Erythroblast (primary cell): ENCODE results near the gene TIPRL.

ENCODE experiments used
- DNase-seq, 2 experiments: peaks; one replicate each; lab custom pipeline; 2025; lab: John Stamatoyannopoulos, UW
- GATA1 ChIP-seq: IDR thresholded peaks from 2 replicates; pipeline ENCODE4 v1.6.1; 2011; ENCODE audit warnings: low read depth, mild to moderate bottlenecking, control low read depth, low read length, moderate library complexity
- POLR2A ChIP-seq: IDR thresholded peaks from 2 replicates; pipeline ENCODE4 v1.6.1; 2011; ENCODE audit warnings: mild to moderate bottlenecking, low read length

The TIPRL gene

GRCh38 chr1:168178638-168179437, at the start of gene TIPRL:
TIPRL (plus strand) TSS chr1:168178962; CDS start chr1:168179078, 116 bp downstream.
- DNase-seq: peak; percentile 92 to 94
- TF ChIP-seq GATA1 (no peak), POLR2A (peak; percentile 83)

DNA sequence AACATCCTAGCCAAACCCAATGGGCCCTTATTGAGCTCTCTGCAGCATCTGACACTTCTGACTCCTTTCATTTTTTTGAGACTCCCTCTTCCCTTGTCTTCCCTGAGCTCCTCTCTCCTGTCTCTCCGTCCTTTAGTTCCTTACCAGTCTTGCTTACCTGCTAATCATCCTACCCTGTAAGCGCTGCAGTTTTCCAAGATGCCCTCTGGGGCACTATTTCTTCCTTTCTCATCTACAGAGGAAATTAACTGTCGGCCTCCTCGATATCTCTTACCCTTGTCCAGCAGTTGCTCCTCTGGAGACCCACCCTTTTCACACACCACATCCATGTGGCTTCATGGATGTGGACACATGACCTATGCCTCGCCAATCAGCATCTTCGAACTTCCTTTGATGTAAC, 48.8 kb upstream of the TIPRL start:
- TF ChIP-seq POLR2A: no peak
- TF ChIP-seq GATA1: no peak
- no peak for DNase-seq

GRCh38 chr1:168134132-168134531, 44.6 kb upstream of the TIPRL start:
- DNase-seq: no peak
- TF ChIP-seq GATA1: no peak

DNA sequence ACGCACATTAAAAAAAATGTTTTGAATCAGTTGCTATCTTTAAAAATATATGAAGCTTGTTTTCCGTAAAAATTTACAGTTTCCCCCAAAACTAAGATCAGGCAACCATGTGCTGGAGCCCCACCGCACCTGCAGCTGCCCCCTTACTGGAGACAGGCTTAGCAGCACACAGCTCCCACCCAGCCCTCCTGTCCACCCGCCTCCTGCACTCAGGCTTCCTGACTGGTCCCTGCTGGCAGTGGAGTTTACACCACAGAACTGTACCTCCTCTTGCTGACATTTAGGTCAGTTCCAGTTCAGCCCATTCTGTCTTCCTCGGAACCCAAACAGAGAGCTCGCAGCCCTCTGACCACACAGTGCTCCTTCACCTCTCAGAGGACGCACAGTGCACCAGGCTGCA, 44.1 kb upstream of the TIPRL start:
- DNase-seq: no peak
- TF ChIP-seq POLR2A: no peak

DNA sequence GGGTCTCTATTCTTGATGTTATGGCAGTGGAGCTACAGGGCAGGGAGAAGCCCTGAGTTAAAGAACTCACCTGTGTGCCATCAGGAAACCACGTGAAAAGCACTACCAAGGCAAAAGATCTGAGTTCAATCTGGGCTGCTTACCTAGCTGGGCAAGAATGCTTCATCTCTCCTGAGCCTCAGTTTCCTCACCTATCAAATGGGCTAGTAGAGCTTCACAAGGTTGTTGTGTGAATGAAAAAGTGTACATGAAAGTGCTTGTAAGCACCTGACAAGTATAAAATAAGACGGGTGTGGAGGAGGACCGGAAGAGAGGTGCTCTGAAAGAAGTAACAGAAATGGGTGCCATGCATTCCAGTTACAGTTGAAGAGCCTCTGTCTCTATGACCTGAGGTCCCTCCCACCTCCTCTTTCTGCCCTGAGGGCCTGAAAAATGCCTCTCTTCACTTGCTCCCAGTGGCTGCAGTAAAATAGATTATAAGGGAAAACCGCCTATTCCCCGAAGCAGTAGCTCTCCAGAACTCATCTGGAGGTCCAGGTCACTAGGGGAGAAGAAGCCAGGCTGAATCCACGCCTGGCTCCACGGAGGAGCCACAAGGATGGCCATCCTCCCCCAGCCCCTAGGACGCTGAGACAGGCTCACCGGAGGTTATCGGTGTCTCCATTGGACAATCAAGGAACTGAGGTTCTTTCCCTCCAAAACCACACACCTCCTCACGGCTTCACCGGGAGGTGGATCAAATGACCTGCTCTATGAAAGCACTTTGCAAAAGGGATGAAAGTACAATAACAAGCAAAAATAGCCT, 43.4 kb upstream of the TIPRL start:
- DNase-seq: no peak
- TF ChIP-seq POLR2A: no peak
- no peak for TF ChIP-seq GATA1

DNA sequence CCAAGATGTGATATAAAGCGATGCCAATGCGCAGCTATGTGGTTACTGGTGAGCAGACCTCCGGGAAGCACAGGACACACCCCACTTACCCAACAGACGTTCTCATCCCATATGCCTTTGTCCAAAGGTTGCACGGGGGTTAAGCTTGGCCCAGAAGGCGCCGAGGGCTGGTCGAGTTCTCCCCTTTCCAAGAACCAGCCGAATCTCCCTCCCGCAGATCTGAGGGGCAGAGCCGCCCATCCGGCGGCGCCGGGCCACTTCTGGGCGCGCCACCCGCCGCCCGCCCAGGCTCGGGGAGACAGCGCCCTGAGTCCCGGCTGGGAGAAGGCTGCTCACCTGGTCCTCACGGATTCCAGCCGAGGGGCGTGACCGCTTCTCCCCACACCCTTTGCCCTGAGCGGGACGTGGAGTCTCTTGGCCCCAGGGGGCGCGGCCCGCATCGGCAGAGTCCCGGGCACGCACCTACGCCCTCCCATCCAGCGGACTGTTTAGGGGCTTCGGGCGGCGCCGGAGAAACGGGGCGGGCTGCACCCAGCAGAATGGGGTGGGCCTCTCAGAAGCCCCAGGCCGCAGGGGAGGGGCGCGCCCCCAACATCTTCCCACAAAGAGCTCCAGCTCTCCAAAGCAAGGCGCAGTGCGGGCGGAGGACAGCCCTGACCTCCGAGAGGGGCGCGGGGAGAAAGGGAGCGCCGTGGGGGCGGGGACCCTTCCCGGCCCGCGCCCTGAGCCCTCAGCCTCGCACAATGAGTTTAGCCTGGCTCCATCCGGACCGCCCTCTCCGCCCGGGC, 42.6 kb upstream of the TIPRL start:
- no peak for TF ChIP-seq POLR2A
- no peak for TF ChIP-seq GATA1
- peak; percentile 39 to 40 for DNase-seq

DNA sequence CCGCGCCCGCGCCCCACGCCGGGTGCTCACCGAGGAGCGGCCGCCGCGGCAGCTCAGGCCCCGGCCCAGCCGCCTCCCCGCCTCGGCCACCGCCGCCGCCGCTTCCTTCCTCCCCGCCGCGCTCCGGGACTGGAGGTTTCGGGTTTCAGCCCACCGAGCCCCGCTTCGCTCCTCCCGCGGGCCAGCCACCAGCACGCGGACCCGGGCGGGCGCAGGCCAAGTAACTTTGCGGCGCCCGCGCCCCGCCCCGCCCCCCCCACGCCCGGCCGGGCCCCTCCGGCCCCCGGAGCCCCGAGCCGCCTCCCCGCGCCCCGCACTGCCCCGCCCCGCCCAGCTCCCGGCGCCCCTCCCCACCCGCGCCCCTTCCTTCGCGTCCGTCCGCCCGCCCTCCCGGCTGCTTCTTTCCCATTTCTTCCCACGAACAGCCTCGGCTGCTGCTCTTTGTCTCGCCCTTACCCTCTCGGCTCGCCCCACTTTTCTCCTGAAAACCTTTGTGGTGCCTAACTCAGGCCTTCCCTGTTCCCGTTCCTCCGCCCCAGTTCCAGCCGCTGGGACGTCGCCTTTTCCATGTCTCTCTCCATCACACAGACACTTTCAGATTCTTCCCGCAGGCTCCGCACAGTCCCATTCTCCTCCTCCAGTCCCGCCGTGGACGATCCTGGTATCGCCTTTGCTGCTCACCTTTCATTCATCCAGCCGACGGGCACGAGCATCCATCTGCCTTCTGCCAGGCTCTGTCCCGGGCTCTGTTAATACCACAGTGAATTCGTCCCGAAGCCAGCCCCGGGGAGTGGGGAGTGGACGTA, 41.9 kb upstream of the TIPRL start, which contains the start of gene GPR161:
GPR161 (minus strand) TSS at position 222 of the 806 bp plus-strand sequence. CDS start 32,080 bp downstream, outside the sequence.
- peak; percentile 24 to 45 for DNase-seq

GRCh38 chr1:168137515-168137821, 41.3 kb upstream of the TIPRL start:
- no peak for TF ChIP-seq POLR2A
- no peak for DNase-seq

More for the DNA sequence above, 41.9 kb upstream of the TIPRL start, which contains the start of gene GPR161:
- TF ChIP-seq GATA1 (no peak), POLR2A (no peak)

- TF ChIP-seq GATA1 (no peak), POLR2A (no peak)
- no peak for DNase-seq
Observed at GRCh38 chr1:168138134-168138533, 40.6 kb upstream of the TIPRL start.

- no peak for DNase-seq
- TF ChIP-seq POLR2A: no peak
- TF ChIP-seq GATA1: no peak
Observed at GRCh38 chr1:168139070-168139469, 39.7 kb upstream of the TIPRL start.

- TF ChIP-seq POLR2A (no peak), GATA1 (no peak)
- DNase-seq: no peak
Observed at GRCh38 chr1:168141871-168142385, 36.8 kb upstream of the TIPRL start.

DNA sequence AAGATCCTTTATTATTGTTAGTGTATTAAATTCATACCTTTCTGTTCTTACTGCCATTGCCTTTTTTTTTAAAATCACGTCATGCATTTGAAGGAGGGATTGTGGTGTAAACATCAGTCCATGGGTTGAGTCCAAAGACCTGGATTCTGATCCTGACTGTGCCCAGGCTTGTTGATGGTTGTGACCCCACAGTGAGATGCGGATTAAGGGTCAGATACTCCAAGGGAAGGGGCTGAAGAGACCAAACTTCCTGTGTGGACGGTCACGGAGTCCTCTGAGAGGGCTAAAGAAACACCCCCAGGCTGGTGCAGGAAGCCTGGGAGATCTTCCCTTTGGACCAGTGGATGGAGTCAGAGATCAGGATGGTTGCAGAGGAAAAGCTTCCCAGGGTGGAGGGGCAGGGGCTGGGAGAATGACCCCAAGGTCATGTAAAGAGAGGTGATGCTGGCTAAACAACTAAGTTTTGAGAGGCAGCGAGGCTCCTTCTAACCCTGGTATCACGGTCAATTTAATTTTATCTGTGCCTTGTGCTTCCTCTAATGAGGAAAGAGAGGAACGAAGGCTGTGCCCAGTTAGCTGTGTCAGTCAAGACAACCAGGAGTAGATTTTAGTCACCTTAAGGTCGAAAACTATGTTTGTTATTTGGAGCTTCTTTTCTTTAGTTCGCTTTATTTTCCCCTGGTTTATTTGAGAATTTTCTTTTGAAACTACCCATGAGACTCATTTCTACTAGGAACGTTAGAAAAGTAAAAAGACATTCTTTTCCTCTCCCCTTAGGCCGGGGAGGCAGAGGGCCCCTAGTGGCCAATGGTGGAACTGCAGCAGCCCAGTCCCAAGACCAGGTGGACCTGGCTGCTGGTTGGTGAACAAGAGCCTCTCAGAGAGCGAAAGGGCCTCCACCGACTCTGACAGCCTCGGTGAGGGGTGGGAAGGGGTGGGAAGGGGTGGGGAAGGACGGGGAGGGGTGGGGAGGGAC, 33.3 kb upstream of the TIPRL start:
- TF ChIP-seq POLR2A: no peak
- TF ChIP-seq GATA1: no peak
- DNase-seq: peak; percentile 84 to 86
